ENCODE measurements around the gene LMF1. TPM values are rescaled to one million over a fixed set of nuclear protein-coding genes. Genes with fewer than 3 reads are reported as not detected.

The LMF1 gene
- total RNA-seq, 1 experiment from 2014 or later: 13.5 TPM

GRCh38 chr16:854808-855410 is 115.9 kb downstream of the LMF1 start:
- H3K4me3 ChIP-seq (ENCODE audit: low read length): no peak overlapping the region
- no peaks in the 10 kb centered on the region for H3K9me3 ChIP-seq (ENCODE audit: low read length)
- TF ChIP-seq EZH2 (IDR thresholded peaks at IDR 0.05; ENCODE audit: low read length, unreplicated experiment) (no peak), CTCF (conservative IDR thresholded peaks at IDR 0.05; ENCODE audit: low read depth, low read length) (no peak), EZH2phosphoT487 (IDR thresholded peaks at IDR 0.05; ENCODE audit: borderline replicate concordance, low read length) (no peak)
- H3K79me2 ChIP-seq (ENCODE audit: low read length): no peaks in the 10 kb centered on the region
- ATAC-seq (no peak), DNase-seq (no peak)
- POLR2A ChIA-PET (ENCODE audit: unreplicated experiment): no interaction called here
- H3K9ac ChIP-seq (ENCODE audit: low read length): no peak overlapping the region
- H3K27ac ChIP-seq (ENCODE audit: low read length): no peak overlapping the region
- CTCF ChIA-PET: no interaction called here
- H3K4me1 ChIP-seq (ENCODE audit: insufficient read depth, low read length): no peaks in the 10 kb centered on the region
- no peak overlapping the region for H2AFZ ChIP-seq (ENCODE audit: low read length)
- H3K36me3 ChIP-seq (ENCODE audit: low read depth, low read length): no peaks in the 10 kb centered on the region
- no peaks in the 10 kb centered on the region for H3K9me2 ChIP-seq (replicated peaks; ENCODE audit: low read length)
- H3K27me3 ChIP-seq (ENCODE audit: low read length): no peaks in the 10 kb centered on the region
- no peaks in the 10 kb centered on the region for H3F3A ChIP-seq (ENCODE audit: low read length, unreplicated experiment)
- H4K20me1 ChIP-seq (ENCODE audit: low read length): no peaks in the 10 kb centered on the region
- intact Hi-C loops (cut with micrococcal nuclease): no loop called here
- no TSS peak for BruUV-seq (replicated peaks)
- no peak overlapping the region for H3K4me2 ChIP-seq (ENCODE audit: low read length)

GRCh38 chr16:853981-854807 is 116.6 kb downstream of the LMF1 start:
- ChIA-PET POLR2A (ENCODE audit: unreplicated experiment) (no interaction called here), CTCF (no interaction called here)
- Histone ChIP-seq H3K4me3 (ENCODE audit: low read length) (no peak overlapping the region), H3K9me2 (replicated peaks; ENCODE audit: low read length) (no peaks in the 10 kb centered on the region), H4K20me1 (ENCODE audit: low read length) (no peaks in the 10 kb centered on the region), H3K4me2 (ENCODE audit: low read length) (no peak overlapping the region), H3K4me1 (ENCODE audit: insufficient read depth, low read length) (no peaks in the 10 kb centered on the region), H3K27ac (ENCODE audit: low read length) (no peak overlapping the region), H3K36me3 (ENCODE audit: low read depth, low read length) (no peaks in the 10 kb centered on the region), H3K9me3 (ENCODE audit: low read length) (no peaks in the 10 kb centered on the region), H3K79me2 (ENCODE audit: low read length) (no peaks in the 10 kb centered on the region), H3K27me3 (ENCODE audit: low read length) (no peaks in the 10 kb centered on the region), H2AFZ (ENCODE audit: low read length) (no peak overlapping the region), H3K9ac (ENCODE audit: low read length) (no peak overlapping the region), H3F3A (ENCODE audit: low read length, unreplicated experiment) (no peaks in the 10 kb centered on the region)
- no TSS peak for BruUV-seq (replicated peaks)
- no peak for TF ChIP-seq CTCF (conservative IDR thresholded peaks at IDR 0.05; ENCODE audit: low read depth, low read length)
- TF ChIP-seq EZH2 (IDR thresholded peaks at IDR 0.05; ENCODE audit: low read length, unreplicated experiment): no peak
- TF ChIP-seq EZH2phosphoT487 (IDR thresholded peaks at IDR 0.05; ENCODE audit: borderline replicate concordance, low read length): no peak
- ATAC-seq (no peak), DNase-seq (no peak)
- intact Hi-C loops (cut with micrococcal nuclease): no loop called here

GRCh38 chr16:853306-853705 is 117.5 kb downstream of the LMF1 start:
- Histone ChIP-seq H3K27me3 (ENCODE audit: low read length) (no peaks in the 10 kb centered on the region), H3K9ac (ENCODE audit: low read length) (no peak overlapping the region), H3K27ac (ENCODE audit: low read length) (no peak overlapping the region), H3K9me3 (ENCODE audit: low read length) (no peaks in the 10 kb centered on the region), H3K79me2 (ENCODE audit: low read length) (no peaks in the 10 kb centered on the region), H2AFZ (ENCODE audit: low read length) (no peak overlapping the region), H3K36me3 (ENCODE audit: low read depth, low read length) (no peaks in the 10 kb centered on the region), H4K20me1 (ENCODE audit: low read length) (no peaks in the 10 kb centered on the region), H3K9me2 (replicated peaks; ENCODE audit: low read length) (no peaks in the 10 kb centered on the region), H3K4me3 (ENCODE audit: low read length) (no peak overlapping the region), H3K4me1 (ENCODE audit: insufficient read depth, low read length) (no peaks in the 10 kb centered on the region), H3F3A (ENCODE audit: low read length, unreplicated experiment) (no peaks in the 10 kb centered on the region), H3K4me2 (ENCODE audit: low read length) (no peak overlapping the region)
- intact Hi-C loops (cut with micrococcal nuclease): no loop called here
- TF ChIP-seq CTCF (conservative IDR thresholded peaks at IDR 0.05; ENCODE audit: low read depth, low read length) (no peak), EZH2 (IDR thresholded peaks at IDR 0.05; ENCODE audit: low read length, unreplicated experiment) (no peak), EZH2phosphoT487 (IDR thresholded peaks at IDR 0.05; ENCODE audit: borderline replicate concordance, low read length) (no peak)
- POLR2A ChIA-PET (ENCODE audit: unreplicated experiment): no interaction called here
- CTCF ChIA-PET: no interaction called here
- no peak for DNase-seq
- no TSS peak for BruUV-seq (replicated peaks)
- ATAC-seq: no peak
